CD4-positive, alpha-beta T cell (primary cell): ENCODE measurements around the gene ACE. TPM values are rescaled to one million over a fixed set of nuclear protein-coding genes. Genes with fewer than 3 reads are reported as not detected.

Source experiments
- ATAC-seq: fragments of 200-7000 bp; cut with Tn5 transposase; one replicate; pipeline ENCODE4 v1.10.0; 2022; ENCODE audit warnings: mild to moderate bottlenecking; ENCODE audit not compliant: poor library complexity
- CTCF ChIA-PET: fragments of 350-600 bp; sonication (Branson Sonifier 250); formaldehyde crosslinking; loops from one replicate; lab custom pipeline; 2021; ENCODE audit warnings: antibody characterized with exemption, inconsistent platforms; lab: Charles Lee
- POLR2A ChIA-PET: fragments of 350-600 bp; sonication (Branson Sonifier 250); formaldehyde crosslinking; loops from one replicate; lab custom pipeline; 2021; ENCODE audit warnings: antibody characterized with exemption, inconsistent platforms; lab: Charles Lee
- DNase-seq, 14 experiments: peaks; one replicate each; pipeline ENCODE4 v3.0.0-alpha.2; 2013 to 2020; ENCODE audit warnings: mixed read lengths in 2 of 14
- H3K27ac ChIP-seq, 2 donors: one replicate each; pipeline versions ENCODE4 v1.5.1 to v1.7.0; 2013; ENCODE audit warnings: low read length in 2 of 2, low read depth in 1 of 2, mild to moderate bottlenecking in 1 of 2
- H3K27me3 ChIP-seq, 2 experiments: 1 replicate in 1 of 2; 2 replicates in 1 of 2; pipeline versions ENCODE4 v1.6.1 to v1.7.0; 2013; ENCODE audit warnings: low read length in 2 of 2, control low read depth in 1 of 2, mild to moderate bottlenecking in 1 of 2, moderate library complexity in 1 of 2; ENCODE audit not compliant: insufficient read depth in 2 of 2, control insufficient read depth in 1 of 2
- H3K36me3 ChIP-seq: one replicate; pipeline ENCODE4 v1.6.1; 2013; ENCODE audit warnings: low read length, control low read depth; ENCODE audit not compliant: insufficient read depth
- H3K4me1 ChIP-seq: one replicate; pipeline ENCODE4 v1.6.1; 2013; ENCODE audit warnings: low read length, control low read depth; ENCODE audit not compliant: insufficient read depth
- H3K4me3 ChIP-seq: one replicate; pipeline ENCODE4 v1.5.1; 2013; ENCODE audit warnings: mild to moderate bottlenecking, low read length, moderate library complexity
- H3K9me3 ChIP-seq, 2 experiments: 1 replicate in 1 of 2; 2 replicates in 1 of 2; pipeline versions ENCODE4 v1.6.1 to v1.7.0; 2013; ENCODE audit warnings: low read length in 2 of 2, mild to moderate bottlenecking in 2 of 2, control low read depth in 1 of 2, moderate library complexity in 1 of 2; ENCODE audit not compliant: control insufficient read depth in 1 of 2, insufficient read depth in 1 of 2
- H3K27ac Mint-ChIP-seq: one replicate; pipeline ENCODE4 v1.8.0; 2020; ENCODE audit warnings: mixed read lengths
- H3K27me3 Mint-ChIP-seq: one replicate; pipeline ENCODE4 v1.8.0; 2021; ENCODE audit warnings: mixed read lengths
- H3K36me3 Mint-ChIP-seq: one replicate; pipeline ENCODE4 v1.8.0; 2021; ENCODE audit warnings: low read depth, mixed read lengths
- H3K4me1 Mint-ChIP-seq: one replicate; pipeline ENCODE4 v1.8.0; 2021; ENCODE audit warnings: low read depth, mixed read lengths
- H3K4me3 Mint-ChIP-seq: one replicate; pipeline ENCODE4 v1.8.0; 2020; ENCODE audit warnings: mild to moderate bottlenecking, mixed read lengths
- H3K9me3 Mint-ChIP-seq: one replicate; pipeline ENCODE4 v1.8.0; 2020; ENCODE audit warnings: mixed read lengths
- CTCF ChIP-seq: fragments of 200-600 bp; IDR thresholded peaks from one replicate; pipeline ENCODE4 v1.8.0; 2022; ENCODE audit warnings: antibody characterized with exemption, mild to moderate bottlenecking
- intact Hi-C, 2 experiments: fragments of 100-400 bp; cut with DNase I in 1 of 2; cut with micrococcal nuclease in 1 of 2; formaldehyde crosslinking; loops; one replicate each; pipeline versions ENCODE4 v1.15.1 to v1.9.0; 2023 to 2025; cut with DNase I, micrococcal nuclease
- total RNA-seq, 174 experiments: library from RNA in 2 of 174; stranded (reverse) in 2 of 174; gene quantifications; one replicate each; pipeline ENCODE4 v1.2.3 and lab custom pipeline; 2021 to 2026

ACE gene
- total RNA-seq, 2 experiments from 2014 or later = 7.4 to 10.2 TPM

DNA sequence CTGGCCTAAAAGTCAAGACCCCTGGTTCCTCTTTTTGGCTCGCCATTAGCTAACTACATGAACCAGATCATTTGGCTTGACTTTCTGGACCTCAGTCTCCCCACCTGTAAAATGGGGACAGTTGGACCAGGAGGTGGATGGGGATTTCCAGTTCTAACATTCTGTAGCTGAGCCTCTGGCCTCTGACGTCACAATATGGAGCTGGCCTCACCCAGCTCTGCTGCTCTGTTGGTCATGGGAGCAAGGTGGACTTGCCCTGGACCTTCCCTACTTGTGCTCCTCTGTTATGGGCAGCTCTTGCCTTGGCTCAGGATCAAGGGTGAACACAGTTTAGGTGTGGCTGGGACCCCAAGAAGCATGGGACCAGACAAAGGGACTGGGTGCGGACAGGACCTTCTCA is 29.8 kb downstream of the ACE start:
- H3K9me3 ChIP-seq = peaks cover 3 to 4% of the 10 kb centered on the region in 2 experiments
- H3K4me1 Mint-ChIP-seq = no peaks in the 10 kb centered on the region
- H3K27me3 ChIP-seq = peaks cover 0 to 2% of the 10 kb centered on the region in 2 experiments
- no peak overlapping the region for H3K27ac ChIP-seq
- ATAC-seq (no peak), DNase-seq (no peak)
- no peak for TF ChIP-seq CTCF
- no peaks in the 10 kb centered on the region for H3K36me3 Mint-ChIP-seq
- no peaks in the 10 kb centered on the region for H3K36me3 ChIP-seq
- no peaks in the 10 kb centered on the region for H3K9me3 Mint-ChIP-seq
- no peak overlapping the region for H3K4me3 ChIP-seq
- CTCF ChIA-PET = no interaction called here
- H3K4me3 Mint-ChIP-seq = no peak overlapping the region
- H3K4me1 ChIP-seq = no peaks in the 10 kb centered on the region
- intact Hi-C loops = no loop called here
- POLR2A ChIA-PET = no interaction called here
- peaks cover 37% of the 10 kb centered on the region for H3K27me3 Mint-ChIP-seq
- H3K27ac Mint-ChIP-seq = no peak overlapping the region

GRCh38 chr17:63511331-63511730 is 34.5 kb downstream of the ACE start:
- Histone ChIP-seq H3K9me3 (no peaks in the 10 kb centered on the region), H3K4me3 (no peak overlapping the region), H3K4me1 (no peaks in the 10 kb centered on the region), H3K27me3 (peaks cover 0 to 2% of the 10 kb centered on the region in 2 experiments), H3K36me3 (no peaks in the 10 kb centered on the region), H3K27ac (no peak overlapping the region)
- Mint-ChIP-seq H3K27me3 (peaks cover 9% of the 10 kb centered on the region), H3K4me3 (no peak overlapping the region), H3K36me3 (no peaks in the 10 kb centered on the region), H3K9me3 (no peaks in the 10 kb centered on the region), H3K4me1 (no peaks in the 10 kb centered on the region), H3K27ac (no peak overlapping the region)
- intact Hi-C loops = no loop called here
- no peak for TF ChIP-seq CTCF
- POLR2A ChIA-PET = no interaction called here
- DNase-seq (no peak), ATAC-seq (no peak)
- CTCF ChIA-PET = no interaction called here

DNA sequence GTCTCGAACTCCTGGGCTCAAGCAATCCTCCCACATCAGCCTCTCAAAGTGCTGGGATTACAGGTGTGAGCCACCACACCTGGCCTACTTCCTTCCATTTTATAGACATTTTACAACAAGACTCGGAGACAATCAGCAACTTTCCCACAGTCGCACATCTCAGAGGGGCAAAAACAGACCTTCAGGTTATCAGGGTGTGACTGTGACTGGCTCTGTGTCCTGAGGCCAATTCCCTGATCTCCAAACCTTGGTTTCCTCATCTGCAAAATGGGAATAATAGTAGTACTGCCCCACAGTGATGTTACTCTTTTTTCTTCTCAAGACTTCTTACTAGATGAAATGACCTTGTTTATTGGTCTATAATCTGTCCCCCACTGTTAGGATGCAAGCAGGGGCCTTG is 35.5 kb downstream of the ACE start:
- no peak for TF ChIP-seq CTCF
- H3K9me3 Mint-ChIP-seq = no peaks in the 10 kb centered on the region

More for the DNA sequence above, 35.5 kb downstream of the ACE start:
- ChIA-PET CTCF (no interaction called here), POLR2A (no interaction called here)
- H3K9me3 ChIP-seq = no peaks in the 10 kb centered on the region
- intact Hi-C loops = no loop called here
- no peaks in the 10 kb centered on the region for H3K4me1 ChIP-seq
- H3K36me3 ChIP-seq = no peaks in the 10 kb centered on the region
- no peak overlapping the region for H3K27ac Mint-ChIP-seq
- no peaks in the 10 kb centered on the region for H3K36me3 Mint-ChIP-seq
- no peaks in the 10 kb centered on the region for H3K4me1 Mint-ChIP-seq
- H3K4me3 ChIP-seq = no peak overlapping the region
- DNase-seq (no peak), ATAC-seq (no peak)
- H3K4me3 Mint-ChIP-seq = no peak overlapping the region
- H3K27me3 ChIP-seq = no peaks in the 10 kb centered on the region
- peaks cover 6% of the 10 kb centered on the region for H3K27me3 Mint-ChIP-seq
- no peak overlapping the region for H3K27ac ChIP-seq
